SHP77 (cell line): Measurements from ENCODE around the gene DAPP1.
A peak's percentile ranks its signal among the peaks of the same experiment; 100 is the strongest.
"Not testable (repeated sequence)": the region's sequence is repeated elsewhere in the genome, so short reads cannot be mapped to it uniquely, and the experiment has no call there.

Experiments
- DNase-seq, 2 experiments: peaks; one replicate each; lab custom pipeline; 2025; lab: John Stamatoyannopoulos, UW

Gene DAPP1

GRCh38 chr4:99816545-99817308, at the start of gene DAPP1:
TSS of gene DAPP1 (plus strand) at chr4:99816827. CDS start at chr4:99816914, 87 bp downstream.
- no peak for DNase-seq

GRCh38 chr4:99770842-99771241, 45.8 kb upstream of the DAPP1 start:
- DNase-seq: not testable (repeated sequence)

- DNase-seq: no peak
Observed at GRCh38 chr4:99783940-99784339, 32.7 kb upstream of the DAPP1 start.

- no peak for DNase-seq
Observed at GRCh38 chr4:99784842-99785241, 31.8 kb upstream of the DAPP1 start.

GRCh38 chr4:99790796-99791617, 25.6 kb upstream of the DAPP1 start:
- DNase-seq: peak; percentile 86 to 87

- no peak for DNase-seq
Observed at GRCh38 chr4:99800332-99801004, 16.2 kb upstream of the DAPP1 start.

GRCh38 chr4:99801005-99801699, 15.5 kb upstream of the DAPP1 start:
- DNase-seq: no peak

GRCh38 chr4:99803566-99804101, 13.0 kb upstream of the DAPP1 start:
- no peak for DNase-seq

GRCh38 chr4:99806545-99806944, 10.1 kb upstream of the DAPP1 start:
- DNase-seq: no peak

GRCh38 chr4:99807666-99808065, 9.0 kb upstream of the DAPP1 start:
- DNase-seq: no peak

GRCh38 chr4:99808260-99808857, 8.3 kb upstream of the DAPP1 start:
- DNase-seq: peak; percentile 27 to 39

- DNase-seq: no peak
Observed at GRCh38 chr4:99809326-99809725, 7.3 kb upstream of the DAPP1 start.

- no peak for DNase-seq
Observed at GRCh38 chr4:99810536-99810935, 6.1 kb upstream of the DAPP1 start.

- no peak for DNase-seq
Observed at GRCh38 chr4:99811117-99811516, 5.5 kb upstream of the DAPP1 start.

- DNase-seq: no peak
Observed at GRCh38 chr4:99811850-99812249, 4.8 kb upstream of the DAPP1 start.

GRCh38 chr4:99815597-99816011, 1.0 kb upstream of the DAPP1 start:
- DNase-seq: no peak

GRCh38 chr4:99817309-99817890, 773 bp downstream of the DAPP1 start:
- no peak for DNase-seq

- no peak for DNase-seq
Observed at GRCh38 chr4:99818661-99819060, 2.0 kb downstream of the DAPP1 start.

- DNase-seq: no peak
Observed at GRCh38 chr4:99821918-99822503, 5.4 kb downstream of the DAPP1 start.

- DNase-seq: no peak
Observed at GRCh38 chr4:99822734-99823133, 6.1 kb downstream of the DAPP1 start.
